OCI-M2 (cell line): ENCODE data around the gene TSPAN17.

ENCODE experiments used
- DNase-seq: peaks from one replicate; lab custom pipeline; 2025; ENCODE audit not compliant: unreplicated experiment; lab: John Stamatoyannopoulos, UW

The TSPAN17 gene

GRCh38 chr5:176620333-176620981 is 26.8 kb upstream of the TSPAN17 start:
- no peak for DNase-seq

GRCh38 chr5:176621661-176622079 is 25.6 kb upstream of the TSPAN17 start:
- no peak for DNase-seq

GRCh38 chr5:176624142-176624541 is 23.1 kb upstream of the TSPAN17 start:
- no peak for DNase-seq

- no peak for DNase-seq
Measured at GRCh38 chr5:176624938-176625337, 22.3 kb upstream of the TSPAN17 start.

GRCh38 chr5:176625512-176625911 is 21.8 kb upstream of the TSPAN17 start:
- DNase-seq: no peak

GRCh38 chr5:176625966-176626875 is 21.1 kb upstream of the TSPAN17 start:
- DNase-seq: no peak

GRCh38 chr5:176626876-176627236 is 20.4 kb upstream of the TSPAN17 start:
- no peak for DNase-seq

- no peak for DNase-seq
Measured at GRCh38 chr5:176627582-176627981, 19.7 kb upstream of the TSPAN17 start.

- DNase-seq: no peak
Measured at GRCh38 chr5:176628406-176629228, 18.7 kb upstream of the TSPAN17 start.

- DNase-seq: no peak
Measured at GRCh38 chr5:176629317-176629852, 17.9 kb upstream of the TSPAN17 start.

GRCh38 chr5:176629853-176630680 is 17.2 kb upstream of the TSPAN17 start, which contains the start of the genes EIF4E1B and SNCB:
EIF4E1B (plus strand) TSS chr5:176630675; CDS start chr5:176642788, 12,113 bp downstream.
SNCB (minus strand) TSS chr5:176630534; CDS start chr5:176629654, 880 bp downstream.
- no peak for DNase-seq

GRCh38 chr5:176630681-176631222 is 16.5 kb upstream of the TSPAN17 start:
- no peak for DNase-seq

GRCh38 chr5:176631383-176632200 is 15.7 kb upstream of the TSPAN17 start:
- no peak for DNase-seq

GRCh38 chr5:176632745-176633144 is 14.5 kb upstream of the TSPAN17 start:
- DNase-seq: no peak

- DNase-seq: no peak
Measured at GRCh38 chr5:176633598-176633997, 13.7 kb upstream of the TSPAN17 start.

- DNase-seq: no peak
Measured at GRCh38 chr5:176636426-176636825, 10.9 kb upstream of the TSPAN17 start.

GRCh38 chr5:176637556-176637955 is 9.7 kb upstream of the TSPAN17 start:
- DNase-seq: no peak

- no peak for DNase-seq
Measured at GRCh38 chr5:176638437-176638836, 8.8 kb upstream of the TSPAN17 start.

GRCh38 chr5:176639208-176639607 is 8.1 kb upstream of the TSPAN17 start:
- no peak for DNase-seq
